Measurements from ENCODE around the gene TRIM69.

DNA sequence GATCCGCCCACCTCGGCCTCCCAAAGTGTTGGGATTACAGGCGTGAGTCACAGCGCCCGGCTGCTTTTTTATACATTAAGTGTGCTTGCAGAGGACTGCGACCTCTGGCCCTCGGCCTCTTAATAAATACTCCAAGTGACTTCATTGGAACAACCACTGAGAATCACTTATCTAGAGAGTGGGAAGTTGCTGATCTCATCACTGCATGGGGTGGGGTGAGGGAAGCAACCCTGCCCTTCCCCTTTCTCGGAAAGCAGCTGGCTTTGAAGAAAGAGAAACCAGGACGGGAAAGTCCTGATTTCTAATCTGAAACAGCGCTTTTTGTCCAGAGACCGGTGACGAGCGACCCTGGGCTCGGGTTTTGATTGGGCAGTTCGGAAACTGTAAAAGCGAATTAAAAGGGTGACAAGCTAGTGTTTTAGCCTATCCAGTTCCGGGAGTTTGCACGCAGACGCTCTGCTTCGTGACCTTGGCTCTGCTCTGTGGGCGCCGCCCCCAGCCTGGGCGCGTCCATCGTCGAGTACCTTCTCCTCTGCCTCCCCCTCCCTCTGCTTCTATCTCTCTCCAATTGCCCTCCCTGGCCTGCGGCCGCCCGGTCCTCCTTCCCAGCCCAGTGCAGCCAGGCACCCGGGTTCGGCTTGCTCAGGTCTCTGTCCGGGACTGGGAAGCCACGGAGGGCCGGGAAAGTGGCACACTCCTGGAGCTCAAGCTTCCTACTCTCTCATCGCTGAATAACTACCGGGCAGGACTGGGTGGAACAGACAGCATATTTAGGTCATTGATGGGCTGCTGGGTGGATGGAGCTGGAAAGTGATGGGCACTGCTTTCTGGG is 7.5 kb upstream of the TRIM69 start:
- TF ChIP-seq POLR2A (IDR thresholded peaks at IDR 0.05; ENCODE audit: low read depth): peak; percentile 93
- TF ChIP-seq, protein P1, sequence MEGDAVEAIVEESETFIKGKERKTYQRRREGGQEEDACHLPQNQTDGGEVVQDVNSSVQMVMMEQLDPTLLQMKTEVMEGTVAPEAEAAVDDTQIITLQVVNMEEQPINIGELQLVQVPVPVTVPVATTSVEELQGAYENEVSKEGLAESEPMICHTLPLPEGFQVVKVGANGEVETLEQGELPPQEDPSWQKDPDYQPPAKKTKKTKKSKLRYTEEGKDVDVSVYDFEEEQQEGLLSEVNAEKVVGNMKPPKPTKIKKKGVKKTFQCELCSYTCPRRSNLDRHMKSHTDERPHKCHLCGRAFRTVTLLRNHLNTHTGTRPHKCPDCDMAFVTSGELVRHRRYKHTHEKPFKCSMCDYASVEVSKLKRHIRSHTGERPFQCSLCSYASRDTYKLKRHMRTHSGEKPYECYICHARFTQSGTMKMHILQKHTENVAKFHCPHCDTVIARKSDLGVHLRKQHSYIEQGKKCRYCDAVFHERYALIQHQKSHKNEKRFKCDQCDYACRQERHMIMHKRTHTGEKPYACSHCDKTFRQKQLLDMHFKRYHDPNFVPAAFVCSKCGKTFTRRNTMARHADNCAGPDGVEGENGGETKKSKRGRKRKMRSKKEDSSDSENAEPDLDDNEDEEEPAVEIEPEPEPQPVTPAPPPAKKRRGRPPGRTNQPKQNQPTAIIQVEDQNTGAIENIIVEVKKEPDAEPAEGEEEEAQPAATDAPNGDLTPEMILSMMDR (IDR thresholded peaks at IDR 0.05): no peak
